NCI-H460 (cell line): Measurements from ENCODE around the gene ATXN7L3. TPM values are rescaled to one million over a fixed set of nuclear protein-coding genes. Genes with fewer than 3 reads are reported as not detected.
A peak's percentile ranks its signal among the peaks of the same experiment; 100 is the strongest.

Source experiments
- DNase-seq: peaks from one replicate; pipeline ENCODE4 v3.0.0-alpha.2; 2016; ENCODE audit warnings: low read depth; ENCODE audit errors: extremely low read depth
- total RNA-seq: library from RNA; depleted of rRNA; stranded (reverse); fragments of >200 nt; shearing (Covaris generic); gene quantifications from 2 replicates; pipeline ENCODE4 v1.2.3, GENCODE V29; 2014

Gene ATXN7L3
- total RNA-seq, 1 experiment from 2014 or later, result 42.0 TPM

DNA sequence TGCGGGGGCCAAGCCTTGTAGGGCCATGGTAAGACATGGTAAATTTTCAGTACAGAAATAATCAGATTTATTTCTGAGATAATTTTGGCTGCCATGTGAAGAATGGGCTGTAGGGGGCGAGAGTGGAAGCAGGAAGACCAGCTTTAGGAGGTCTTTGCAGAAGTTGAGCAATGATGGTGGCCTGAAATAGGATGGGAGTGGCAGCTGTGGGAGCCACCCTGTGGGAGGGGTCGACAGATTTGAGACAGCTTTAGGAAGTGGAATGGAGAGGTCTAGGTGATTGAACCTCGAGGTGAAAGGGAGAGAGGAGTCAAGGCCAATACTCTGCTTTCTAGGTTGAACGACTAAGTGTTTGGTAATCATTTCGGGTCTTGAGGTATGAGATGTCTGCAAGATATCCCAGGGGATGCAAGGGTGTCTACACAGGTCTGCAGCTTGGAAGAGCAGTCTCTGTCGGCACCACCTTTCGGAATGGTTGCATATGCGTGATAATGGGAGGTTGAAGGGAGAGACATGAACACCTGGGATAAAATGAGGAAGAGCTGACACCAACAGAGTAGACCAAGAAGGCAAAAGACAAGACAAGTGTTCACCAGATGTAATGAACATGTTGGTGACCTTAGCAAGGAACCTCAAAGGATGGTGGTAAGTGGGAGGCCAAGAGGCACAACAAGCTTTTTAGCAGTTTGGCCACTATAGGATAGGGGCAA, 4.2 kb upstream of the ATXN7L3 start:
- no peak for DNase-seq

DNA sequence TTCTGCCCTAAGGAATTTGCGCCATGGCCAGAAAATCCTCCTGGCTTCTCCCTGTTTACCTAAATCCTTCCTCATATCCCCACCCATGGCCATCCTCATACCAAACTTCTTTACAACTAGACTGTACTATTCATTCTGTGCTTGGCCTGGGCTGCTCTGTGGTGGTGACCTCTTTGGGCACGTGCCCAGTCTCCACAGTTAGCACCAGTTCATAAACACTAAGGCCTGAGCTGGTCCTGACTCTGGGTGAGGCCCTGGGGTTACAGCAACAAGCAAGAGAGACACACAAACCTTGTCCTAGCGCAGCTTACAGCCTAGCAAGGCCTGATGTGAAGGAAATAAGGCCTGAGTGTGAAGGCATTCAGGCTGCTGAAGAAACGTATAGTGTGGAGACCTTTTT, 3.1 kb upstream of the ATXN7L3 start:
- DNase-seq, result no peak

DNA sequence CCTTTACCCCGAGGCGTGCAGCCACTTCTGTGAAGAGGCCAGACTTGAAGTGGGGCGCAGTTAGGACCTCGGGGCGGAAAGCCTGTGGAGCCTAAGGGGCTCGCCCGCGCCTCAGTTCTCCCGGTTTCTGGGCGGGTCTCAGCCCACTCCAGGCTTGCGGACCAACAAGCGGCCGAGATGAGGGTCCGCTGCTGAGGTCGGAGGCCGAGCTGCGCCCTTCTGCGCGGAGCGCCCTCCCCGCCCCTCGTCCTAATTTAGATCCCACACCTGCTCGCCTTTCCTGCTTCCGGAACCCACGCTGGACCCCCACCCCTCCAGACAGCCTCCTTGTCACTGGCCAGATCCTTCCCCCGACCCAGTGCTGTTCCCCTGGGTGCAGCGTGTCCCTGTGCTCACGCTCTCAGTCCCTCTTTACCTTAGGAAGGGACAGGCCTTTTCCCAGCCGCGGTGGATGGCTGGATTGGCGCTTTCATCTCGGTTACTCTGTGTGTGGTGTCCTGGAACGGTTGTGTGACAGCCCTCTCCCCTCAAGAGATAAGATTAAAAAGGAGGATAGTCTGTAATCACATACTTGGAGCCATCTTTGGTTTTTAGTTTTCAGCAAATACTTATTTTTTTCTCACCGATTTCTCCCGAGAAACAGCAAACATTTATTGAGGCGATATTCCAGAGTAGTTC, 933 bp upstream of the ATXN7L3 start:
- DNase-seq, result no peak

GRCh38 chr17:44198721-44199552, 747 bp downstream of the ATXN7L3 start:
- DNase-seq, result peak; percentile 36

- no peak for DNase-seq
Measured at GRCh38 chr17:44197980-44198720, 1.5 kb downstream of the ATXN7L3 start.

DNA sequence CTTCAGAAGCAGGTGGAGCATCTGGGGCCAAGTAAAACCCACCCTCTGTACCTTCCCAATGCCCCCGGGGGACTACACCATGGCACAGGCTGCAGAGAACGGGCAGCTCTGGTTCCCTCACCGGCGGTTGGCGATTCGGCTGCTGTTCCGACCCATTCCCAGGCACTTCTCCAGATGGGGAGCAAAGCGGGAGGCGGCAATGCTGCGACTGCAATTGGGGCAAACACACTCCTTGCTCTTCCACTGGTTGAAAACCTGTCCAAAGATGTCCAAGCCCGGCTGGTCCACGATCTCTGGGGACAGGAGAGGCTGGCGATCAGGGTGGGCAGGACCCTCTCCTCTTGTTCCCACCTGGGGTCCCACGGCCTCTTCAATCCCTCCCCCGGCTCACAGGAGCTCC, 2.6 kb downstream of the ATXN7L3 start:
- DNase-seq, result no peak

DNA sequence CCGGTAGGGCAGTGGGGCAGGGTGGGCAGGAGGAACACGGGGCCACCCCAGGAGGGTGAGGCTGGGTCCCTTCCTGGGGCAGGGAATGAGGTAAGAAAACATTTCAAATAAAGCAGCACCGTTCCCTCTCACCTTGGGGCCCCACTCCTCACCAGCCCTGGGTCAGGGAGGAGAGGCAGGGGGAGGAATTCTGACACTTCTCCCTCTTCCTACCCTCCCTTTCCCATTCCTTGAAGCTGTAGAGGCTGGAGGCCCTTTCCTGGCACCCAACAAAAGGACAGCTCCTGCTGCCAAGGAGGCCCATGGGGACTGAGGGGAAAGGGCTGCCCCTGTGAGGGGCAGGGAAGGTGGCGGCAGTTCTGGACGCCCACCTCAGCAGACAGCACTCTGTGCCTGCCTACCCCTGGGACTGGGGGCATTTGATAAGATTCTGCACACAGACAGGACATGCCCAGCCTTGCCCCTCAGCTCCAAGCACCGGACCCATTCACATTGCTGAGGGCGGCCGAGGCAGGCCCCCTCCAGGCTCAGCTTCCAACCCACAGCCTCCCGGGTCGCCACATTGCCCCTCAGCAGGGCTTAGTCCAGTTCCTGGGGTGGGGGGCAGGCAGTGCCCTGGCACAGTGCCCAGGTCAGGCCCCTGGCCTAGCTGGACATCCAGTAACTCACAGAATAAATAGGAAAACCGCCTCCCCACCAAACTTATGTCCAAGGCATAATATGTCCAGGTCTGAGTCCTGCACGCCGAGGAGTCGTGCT, 6.2 kb downstream of the ATXN7L3 start:
- DNase-seq, result no peak

DNA sequence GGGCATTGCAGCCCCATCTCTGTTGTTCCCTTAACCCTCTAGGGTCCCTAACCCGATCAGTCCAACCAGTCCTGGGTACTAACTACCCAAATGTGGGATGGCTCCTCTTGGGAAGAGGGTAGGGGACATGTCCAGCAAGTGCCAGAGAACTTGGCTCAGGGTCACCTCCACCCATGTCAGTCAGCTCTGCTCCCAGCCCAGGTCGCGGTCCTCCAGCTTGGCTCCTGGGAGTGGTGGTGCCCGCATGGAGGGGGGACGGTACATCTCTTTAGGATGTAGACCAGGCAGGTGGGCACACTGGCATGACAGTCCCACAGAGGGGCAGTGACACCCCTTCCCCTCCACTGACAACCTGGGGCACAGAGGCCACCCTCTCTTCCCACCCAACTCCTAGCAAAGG, 6.9 kb downstream of the ATXN7L3 start:
- DNase-seq, result no peak

DNA sequence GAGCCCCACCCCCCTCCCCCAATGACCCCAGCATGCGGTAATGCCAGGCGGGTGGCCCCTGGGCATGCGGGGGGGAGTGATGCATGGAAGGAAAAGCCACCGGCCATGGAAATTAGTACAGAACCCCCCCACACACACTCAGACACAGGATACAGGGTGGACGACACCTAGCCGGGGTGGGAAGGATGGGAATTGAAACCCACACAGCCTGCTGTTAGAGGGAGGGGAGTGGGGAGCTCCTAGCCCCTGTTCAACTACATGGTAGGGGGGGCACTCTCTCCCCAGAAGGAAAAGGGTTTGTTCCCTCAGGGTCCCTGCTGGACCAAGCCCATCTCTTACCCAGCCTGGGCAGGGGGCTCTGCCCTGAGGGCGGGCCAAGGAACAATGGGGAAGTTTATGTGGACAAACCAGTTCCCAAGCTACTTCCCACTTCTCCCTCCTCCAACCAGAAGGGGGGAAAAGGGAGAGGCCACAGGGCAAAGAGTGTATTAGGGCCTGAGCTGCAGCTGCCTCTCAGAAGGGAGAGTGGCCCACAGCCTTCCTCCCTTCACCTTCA, 7.7 kb downstream of the ATXN7L3 start:
- no peak for DNase-seq

DNA sequence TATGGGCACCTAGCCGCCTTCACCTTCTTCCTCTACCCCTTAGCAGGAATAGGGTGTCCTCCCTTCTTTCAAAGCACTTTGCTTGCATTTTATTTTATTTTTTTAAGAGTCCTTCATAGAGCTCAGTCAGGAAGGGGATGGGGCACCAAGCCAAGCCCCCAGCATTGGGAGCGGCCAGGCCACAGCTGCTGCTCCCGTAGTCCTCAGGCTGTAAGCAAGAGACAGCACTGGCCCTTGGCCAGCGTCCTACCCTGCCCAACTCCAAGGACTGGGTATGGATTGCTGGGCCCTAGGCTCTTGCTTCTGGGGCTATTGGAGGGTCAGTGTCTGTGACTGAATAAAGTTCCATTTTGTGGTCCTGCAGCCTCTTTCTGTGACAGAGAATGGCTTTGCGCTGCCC, 8.3 kb downstream of the ATXN7L3 start:
- DNase-seq, result no peak

DNA sequence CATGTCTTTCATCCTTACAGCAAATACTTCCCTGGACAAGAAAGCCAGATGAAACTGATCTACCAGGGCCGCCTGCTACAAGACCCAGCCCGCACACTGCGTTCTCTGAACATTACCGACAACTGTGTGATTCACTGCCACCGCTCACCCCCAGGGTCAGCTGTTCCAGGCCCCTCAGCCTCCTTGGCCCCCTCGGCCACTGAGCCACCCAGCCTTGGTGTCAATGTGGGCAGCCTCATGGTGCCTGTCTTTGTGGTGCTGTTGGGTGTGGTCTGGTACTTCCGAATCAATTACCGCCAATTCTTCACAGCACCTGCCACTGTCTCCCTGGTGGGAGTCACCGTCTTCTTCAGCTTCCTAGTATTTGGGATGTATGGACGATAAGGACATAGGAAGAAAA, 9.2 kb downstream of the ATXN7L3 start:
- DNase-seq, result no peak

- no peak for DNase-seq
Measured at GRCh38 chr17:44188576-44189403, 10.9 kb downstream of the ATXN7L3 start.

GRCh38 chr17:44187131-44187899, 12.4 kb downstream of the ATXN7L3 start:
- DNase-seq, result no peak

- DNase-seq, result peak; percentile 99
Measured at GRCh38 chr17:44186307-44187130, 13.2 kb downstream of the ATXN7L3 start, which contains the start of gene TMUB2. Gene TMUB2, plus strand, starts transcription at chr17:44186972. Its CDS starts 737 bp downstream, at chr17:44187709.

- DNase-seq, result no peak
Measured at GRCh38 chr17:44184212-44184810, 15.4 kb downstream of the ATXN7L3 start.

- DNase-seq, result no peak
Measured at GRCh38 chr17:44183024-44183423, 16.7 kb downstream of the ATXN7L3 start.

GRCh38 chr17:44178133-44178532, 21.6 kb downstream of the ATXN7L3 start:
- no peak for DNase-seq
